ENCODE data around the gene BOD1L2. TPM values are rescaled to one million over a fixed set of nuclear protein-coding genes. Genes with fewer than 3 reads are reported as not detected.

BOD1L2 gene
- total and polyA plus RNA-seq, 5 donors from 2014 or later = not detected

Other genes with a start within 250 kb of the BOD1L2 start
- not detected for gene ST8SIA3, start 205.5 kb downstream of the BOD1L2 start, total RNA-seq
- gene ST8SIA3, start 205.5 kb downstream of the BOD1L2 start, polyA plus RNA-seq = not detected